HepG2 (cell line): Measurements from ENCODE around the gene ZDHHC6. TPM values are rescaled to one million over a fixed set of nuclear protein-coding genes. Genes with fewer than 3 reads are reported as not detected.
A peak's percentile ranks its signal among the peaks of the same experiment; 100 is the strongest.

Experiments used
- ATF1 ChIP-seq: IDR thresholded peaks from 2 replicates; pipeline ENCODE4 v1.6.1; 2016; ENCODE audit warnings: mild to moderate bottlenecking, control low read depth
- CCDC6 ChIP-seq: sonication (generic); formaldehyde crosslinking; IDR thresholded peaks from 2 replicates; pipeline ENCODE4 v1.8.1; 2022; ENCODE audit warnings: mild to moderate bottlenecking, missing genetic modification reagents, moderate library complexity
- CEBPB ChIP-seq: IDR thresholded peaks from 2 replicates; pipeline ENCODE4 v1.6.1; 2011; ENCODE audit warnings: low read depth, low read length, improper control_type of control experiment, borderline replicate concordance
- DR1 ChIP-seq: sonication (generic); formaldehyde crosslinking; IDR thresholded peaks from 2 replicates; pipeline ENCODE4 v1.8.0; 2021; ENCODE audit warnings: mild to moderate bottlenecking, missing genetic modification reagents, inconsistent platforms
- HIC2 ChIP-seq: sonication (generic); formaldehyde crosslinking; IDR thresholded peaks from 2 replicates; pipeline ENCODE4 v1.9.0; 2022; ENCODE audit warnings: low read depth, missing genetic modification reagents
- HOXD1 ChIP-seq: sonication (generic); formaldehyde crosslinking; IDR thresholded peaks from 2 replicates; pipeline ENCODE4 v1.5.0; 2020; ENCODE audit warnings: missing genetic modification reagents
- KLF16 ChIP-seq, 2 experiments: sonication (generic) in 1 of 2; formaldehyde crosslinking in 1 of 2; IDR thresholded peaks; 2 replicates each; pipeline versions ENCODE4 v1.6.1 to v1.8.0; 2016 to 2023; ENCODE audit warnings: missing genetic modification reagents in 2 of 2, missing compliant biosample characterization in 1 of 2
- NONO ChIP-seq, 2 experiments: fragments of 450-650 bp in 1 of 2; sonication (generic) in 1 of 2; formaldehyde crosslinking in 1 of 2; IDR thresholded peaks in 1 of 2; conservative IDR thresholded peaks in 1 of 2; 2 replicates each; pipeline versions ENCODE4 v1.6.1 to v1.8.0; 2017 to 2022; ENCODE audit warnings: mild to moderate bottlenecking in 1 of 2, missing genetic modification reagents in 1 of 2, moderate library complexity in 1 of 2
- PCBP2 ChIP-seq: fragments of 200-400 bp; formaldehyde crosslinking; optimal IDR thresholded peaks from 2 replicates; pipeline ENCODE3; 2018; ENCODE audit warnings: low read length, low read depth; ENCODE audit not compliant: poor library complexity, severe bottlenecking
- RELA ChIP-seq: sonication (generic); formaldehyde crosslinking; IDR thresholded peaks from 2 replicates; pipeline ENCODE4 v1.4.0; 2020; ENCODE audit warnings: missing genetic modification reagents
- SRF ChIP-seq: IDR thresholded peaks from 2 replicates; pipeline ENCODE4 v1.6.1; 2011; ENCODE audit warnings: mild to moderate bottlenecking, low read depth, low read length, moderate library complexity
- TGIF2 ChIP-seq: IDR thresholded peaks from 2 replicates; pipeline ENCODE4 v1.6.1; 2016; ENCODE audit warnings: control low read depth, missing compliant biosample characterization
- YY1 ChIP-seq: IDR thresholded peaks from 2 replicates; pipeline ENCODE4 v1.6.1; 2011; ENCODE audit warnings: low read length, low read depth, moderate library complexity, mild to moderate bottlenecking; ENCODE audit not compliant: insufficient read depth, insufficient replicate concordance
- ZNF547 ChIP-seq: sonication (generic); formaldehyde crosslinking; IDR thresholded peaks from 2 replicates; pipeline ENCODE4 v1.5.1; 2020; ENCODE audit warnings: mild to moderate bottlenecking, missing genetic modification reagents
- ZNF580 ChIP-seq: IDR thresholded peaks from 2 replicates; pipeline ENCODE4 v1.6.1; 2016; ENCODE audit warnings: low read depth, borderline replicate concordance
- ZNF616 ChIP-seq: sonication (generic); formaldehyde crosslinking; IDR thresholded peaks from 2 replicates; pipeline ENCODE4 v1.5.0; 2020; ENCODE audit warnings: low read depth, mild to moderate bottlenecking, missing genetic modification reagents
- ZNF703 ChIP-seq: sonication (generic); formaldehyde crosslinking; IDR thresholded peaks from 2 replicates; pipeline ENCODE4 v1.5.1; 2020; ENCODE audit warnings: missing genetic modification reagents, mild to moderate bottlenecking, moderate library complexity, borderline replicate concordance
- ZNF746 ChIP-seq: sonication (generic); formaldehyde crosslinking; IDR thresholded peaks from 2 replicates; pipeline ENCODE4 v1.8.0; 2022; ENCODE audit warnings: mild to moderate bottlenecking, missing genetic modification reagents
- ZNF878 ChIP-seq: sonication (generic); formaldehyde crosslinking; IDR thresholded peaks from 2 replicates; pipeline ENCODE4 v1.8.1; 2023; ENCODE audit warnings: mild to moderate bottlenecking, missing genetic modification reagents, moderate library complexity
- polyA plus RNA-seq, 8 experiments: library from polyadenylated mRNA; depleted of rRNA in 3 of 8; stranded (reverse) in 7 of 8; unstranded in 1 of 8; fragments of >200 nt; fragmentation: Illumina TruSeq in 4 of 8; extraction: Trizol in 4 of 8; gene quantifications; 2 replicates each; pipeline versions ENCODE4 v1.2.1 to v1.2.3, GENCODE V29; 2011 to 2016; ENCODE audit warnings: low read depth in 4 of 8, missing spikeins in 1 of 8, mixed read lengths in 1 of 8; ENCODE audit not compliant: insufficient read depth in 1 of 8
- total RNA-seq, 5 experiments: library from RNA; depleted of rRNA; stranded (reverse); fragments of >200 nt; fragmentation: Illumina TruSeq; extraction: Trizol; gene quantifications; 2 replicates each; pipeline ENCODE4 v1.2.3, GENCODE V29; 2016; ENCODE audit warnings: low read depth in 1 of 5
- TF ChIP-seq, protein P1 (sequence below): sonication (generic); formaldehyde crosslinking; IDR thresholded peaks from 2 replicates; pipeline ENCODE4 v1.4.0; 2020; ENCODE audit warnings: missing genetic modification reagents
- TF ChIP-seq, protein P2 (sequence below): sonication (generic); formaldehyde crosslinking; IDR thresholded peaks from 2 replicates; pipeline ENCODE4 v1.5.0; 2020; ENCODE audit warnings: mild to moderate bottlenecking, missing genetic modification reagents, borderline replicate concordance

ZDHHC6 gene
- total and polyA plus RNA-seq, 2 of the 13 experiments (the other 11 are each of a cell fraction or from before 2014, with no cell fraction given), result 20.9 to 49.4 TPM

GRCh38 chr10:112394475-112394875 lies 52.2 kb downstream of the ZDHHC6 start (continued):
- TF ChIP-seq ZNF878 (peak; percentile 72; the same call in 1 of the 2 replicates), ZNF703 (no peak), RELA (0 out of 2 replicates have a peak, but pooled peaks have one; percentile 39), NONO (IDR thresholded peaks at IDR 0.05) (no peak), NONO (CRISPR knock-in tag; conservative IDR thresholded peaks at IDR 0.05) (peak; percentile 84), TGIF2 (CRISPR knock-in tag) (0 out of 2 replicates have a peak, but pooled peaks have one; percentile 37), HOXD1 (CRISPR knock-in tag) (peak; percentile 55; the same call in 1 of the 2 replicates), ZNF547 (CRISPR knock-in tag) (0 out of 2 replicates have a peak, but pooled peaks have one; percentile 22), CEBPB (no peak), DR1 (no peak), ZNF746 (CRISPR knock-in tag) (peak; percentile 81; the same call in 1 of the 2 replicates), KLF16 (CRISPR knock-in tag; IDR thresholded peaks at IDR 0.05) (peak in 1 of 2 experiments; percentile 91; a peak in 2 of 4 replicates), ZNF580 (no peak; the same call in 1 of the 2 replicates), ATF1 (CRISPR knock-in tag) (peak; percentile 63; the same call in 1 of the 2 replicates), ZNF616 (CRISPR knock-in tag) (no peak), PCBP2 (no peak), CCDC6 (CRISPR knock-in tag) (peak; percentile 79; the same call in 1 of the 2 replicates), YY1 (peak; percentile 12), HIC2 (CRISPR knock-in tag) (no peak), SRF (no peak)
- TF ChIP-seq, protein P1, sequence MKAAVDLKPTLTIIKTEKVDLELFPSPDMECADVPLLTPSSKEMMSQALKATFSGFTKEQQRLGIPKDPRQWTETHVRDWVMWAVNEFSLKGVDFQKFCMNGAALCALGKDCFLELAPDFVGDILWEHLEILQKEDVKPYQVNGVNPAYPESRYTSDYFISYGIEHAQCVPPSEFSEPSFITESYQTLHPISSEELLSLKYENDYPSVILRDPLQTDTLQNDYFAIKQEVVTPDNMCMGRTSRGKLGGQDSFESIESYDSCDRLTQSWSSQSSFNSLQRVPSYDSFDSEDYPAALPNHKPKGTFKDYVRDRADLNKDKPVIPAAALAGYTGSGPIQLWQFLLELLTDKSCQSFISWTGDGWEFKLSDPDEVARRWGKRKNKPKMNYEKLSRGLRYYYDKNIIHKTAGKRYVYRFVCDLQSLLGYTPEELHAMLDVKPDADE (CRISPR knock-in tag), result no peak
- TF ChIP-seq, protein P2, sequence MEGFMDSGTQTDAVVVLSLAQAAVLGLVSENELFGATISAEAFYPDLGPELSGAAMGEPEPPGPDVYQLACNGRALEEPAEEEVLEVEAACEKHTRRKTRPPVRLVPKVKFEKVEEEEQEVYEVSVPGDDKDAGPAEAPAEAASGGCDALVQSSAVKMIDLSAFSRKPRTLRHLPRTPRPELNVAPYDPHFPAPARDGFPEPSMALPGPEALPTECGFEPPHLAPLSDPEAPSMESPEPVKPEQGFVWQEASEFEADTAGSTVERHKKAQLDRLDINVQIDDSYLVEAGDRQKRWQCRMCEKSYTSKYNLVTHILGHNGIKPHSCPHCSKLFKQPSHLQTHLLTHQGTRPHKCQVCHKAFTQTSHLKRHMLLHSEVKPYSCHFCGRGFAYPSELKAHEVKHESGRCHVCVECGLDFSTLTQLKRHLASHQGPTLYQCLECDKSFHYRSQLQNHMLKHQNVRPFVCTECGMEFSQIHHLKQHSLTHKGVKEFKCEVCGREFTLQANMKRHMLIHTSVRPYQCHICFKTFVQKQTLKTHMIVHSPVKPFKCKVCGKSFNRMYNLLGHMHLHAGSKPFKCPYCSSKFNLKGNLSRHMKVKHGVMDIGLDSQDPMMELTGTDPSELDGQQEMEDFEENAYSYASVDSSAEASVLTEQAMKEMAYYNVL, result peak; percentile 66; the same call in 1 of the 2 replicates
